ENCODE data around the gene NTM.

Gene NTM

GRCh38 chr11:131810541-131810940 is 440.1 kb downstream of the NTM start:
- Histone ChIP-seq H3K4me2 (ENCODE audit: low read depth, low read length, poor library complexity, severe bottlenecking) (no peak overlapping the region), H3F3A (ENCODE audit: low read depth) (no peaks in the 10 kb centered on the region), H3K9ac (ENCODE audit: low read depth, low read length, poor library complexity, severe bottlenecking) (no peak overlapping the region), H3K9me3 (ENCODE audit: insufficient read depth, low read depth, low read length) (no peaks in the 10 kb centered on the region), H3K9me2 (replicated peaks; ENCODE audit: low read depth, low read length) (no peaks in the 10 kb centered on the region), H2AFZ (ENCODE audit: low read length) (no peak overlapping the region), H3K79me2 (ENCODE audit: insufficient read depth, low read length) (no peaks in the 10 kb centered on the region), H3K4me3 (ENCODE audit: low read length, poor library complexity, severe bottlenecking) (no peak overlapping the region), H3K4me1 (ENCODE audit: insufficient read depth, low read length, poor library complexity, severe bottlenecking) (no peaks in the 10 kb centered on the region), H3K27me3 (ENCODE audit: insufficient read depth, low read length, poor library complexity, severe bottlenecking) (no peaks in the 10 kb centered on the region), H3K36me3 (ENCODE audit: insufficient read depth, low read length) (no peaks in the 10 kb centered on the region), H4K20me1 (ENCODE audit: insufficient read depth, low read length, poor library complexity, severe bottlenecking) (no peaks in the 10 kb centered on the region)
- TF ChIP-seq EZH2phosphoT487 (IDR thresholded peaks at IDR 0.05; ENCODE audit: borderline replicate concordance) (no peak), CTCF (conservative IDR thresholded peaks at IDR 0.05; ENCODE audit: low read length) (no peak)

GRCh38 chr11:131811383-131811782 is 441.0 kb downstream of the NTM start:
- Histone ChIP-seq H3K36me3 (ENCODE audit: insufficient read depth, low read length) (no peaks in the 10 kb centered on the region), H3K4me2 (ENCODE audit: low read depth, low read length, poor library complexity, severe bottlenecking) (no peak overlapping the region), H4K20me1 (ENCODE audit: insufficient read depth, low read length, poor library complexity, severe bottlenecking) (no peaks in the 10 kb centered on the region), H3K9me3 (ENCODE audit: insufficient read depth, low read depth, low read length) (no peaks in the 10 kb centered on the region), H2AFZ (ENCODE audit: low read length) (no peak overlapping the region), H3K4me3 (ENCODE audit: low read length, poor library complexity, severe bottlenecking) (no peak overlapping the region), H3K79me2 (ENCODE audit: insufficient read depth, low read length) (no peaks in the 10 kb centered on the region), H3K9me2 (replicated peaks; ENCODE audit: low read depth, low read length) (no peaks in the 10 kb centered on the region), H3K9ac (ENCODE audit: low read depth, low read length, poor library complexity, severe bottlenecking) (no peak overlapping the region), H3K27me3 (ENCODE audit: insufficient read depth, low read length, poor library complexity, severe bottlenecking) (no peaks in the 10 kb centered on the region), H3F3A (ENCODE audit: low read depth) (no peaks in the 10 kb centered on the region), H3K4me1 (ENCODE audit: insufficient read depth, low read length, poor library complexity, severe bottlenecking) (no peaks in the 10 kb centered on the region)
- TF ChIP-seq EZH2phosphoT487 (IDR thresholded peaks at IDR 0.05; ENCODE audit: borderline replicate concordance), result no peak
- no peak for TF ChIP-seq CTCF (conservative IDR thresholded peaks at IDR 0.05; ENCODE audit: low read length)

GRCh38 chr11:131814108-131814507 is 443.7 kb downstream of the NTM start:
- Histone ChIP-seq H3K27me3 (ENCODE audit: insufficient read depth, low read length, poor library complexity, severe bottlenecking) (no peaks in the 10 kb centered on the region), H3K79me2 (ENCODE audit: insufficient read depth, low read length) (no peaks in the 10 kb centered on the region), H3K9ac (ENCODE audit: low read depth, low read length, poor library complexity, severe bottlenecking) (no peak overlapping the region), H3K9me2 (replicated peaks; ENCODE audit: low read depth, low read length) (no peaks in the 10 kb centered on the region), H3K9me3 (ENCODE audit: insufficient read depth, low read depth, low read length) (no peaks in the 10 kb centered on the region), H3K4me1 (ENCODE audit: insufficient read depth, low read length, poor library complexity, severe bottlenecking) (no peaks in the 10 kb centered on the region), H4K20me1 (ENCODE audit: insufficient read depth, low read length, poor library complexity, severe bottlenecking) (no peaks in the 10 kb centered on the region), H3K4me2 (ENCODE audit: low read depth, low read length, poor library complexity, severe bottlenecking) (no peak overlapping the region), H3K36me3 (ENCODE audit: insufficient read depth, low read length) (no peaks in the 10 kb centered on the region), H3F3A (ENCODE audit: low read depth) (no peaks in the 10 kb centered on the region), H2AFZ (ENCODE audit: low read length) (no peak overlapping the region), H3K4me3 (ENCODE audit: low read length, poor library complexity, severe bottlenecking) (no peak overlapping the region)
- no peak for TF ChIP-seq EZH2phosphoT487 (IDR thresholded peaks at IDR 0.05; ENCODE audit: borderline replicate concordance)
- no peak for TF ChIP-seq CTCF (conservative IDR thresholded peaks at IDR 0.05; ENCODE audit: low read length)

Measured in Loucy (cell line).